Measurements from ENCODE around the gene SERPINA7.

SERPINA7 gene

GRCh38 chrX:106038625-106039024, at the start of gene SERPINA7:
TSS of gene SERPINA7 (minus strand) at chrX:106038727. CDS start at chrX:106037058, 1,669 bp downstream.
- TF ChIP-seq POLR2A (IDR thresholded peaks at IDR 0.05; ENCODE audit: extremely low read depth, insufficient read length), result no peak
- no peak within 1 kb of the TSS for H3K4me3 ChIP-seq (ENCODE audit: low read depth, low read length)
- no peak for DNase-seq (ENCODE audit: low read depth)

GRCh38 chrX:106069048-106069447, 30.5 kb upstream of the SERPINA7 start:
- TF ChIP-seq MYC (IDR thresholded peaks at IDR 0.05; ENCODE audit: low read depth, low read length) (no peak), CTCF (IDR thresholded peaks at IDR 0.05; ENCODE audit: low read depth, low read length) (no peak), POLR2A (IDR thresholded peaks at IDR 0.05; ENCODE audit: extremely low read depth, insufficient read length) (no peak), MAX (IDR thresholded peaks at IDR 0.05; ENCODE audit: low read depth, low read length) (no peak)
- no peak overlapping the region for H3K4me3 ChIP-seq (ENCODE audit: low read depth, low read length)
- DNase-seq (ENCODE audit: low read depth), result no peak

- TF ChIP-seq MAX (IDR thresholded peaks at IDR 0.05; ENCODE audit: low read depth, low read length) (no peak), MYC (IDR thresholded peaks at IDR 0.05; ENCODE audit: low read depth, low read length) (no peak), CTCF (IDR thresholded peaks at IDR 0.05; ENCODE audit: low read depth, low read length) (no peak), POLR2A (IDR thresholded peaks at IDR 0.05; ENCODE audit: extremely low read depth, insufficient read length) (no peak)
- no peak for DNase-seq (ENCODE audit: low read depth)
- H3K4me3 ChIP-seq (ENCODE audit: low read depth, low read length), result no peak overlapping the region
Measured at GRCh38 chrX:106050054-106050453, 11.5 kb upstream of the SERPINA7 start.

- no peak for DNase-seq (ENCODE audit: low read depth)
- H3K4me3 ChIP-seq (ENCODE audit: low read depth, low read length), result no peak overlapping the region
- TF ChIP-seq MYC (IDR thresholded peaks at IDR 0.05; ENCODE audit: low read depth, low read length) (no peak), MAX (IDR thresholded peaks at IDR 0.05; ENCODE audit: low read depth, low read length) (no peak), POLR2A (IDR thresholded peaks at IDR 0.05; ENCODE audit: extremely low read depth, insufficient read length) (no peak), CTCF (IDR thresholded peaks at IDR 0.05; ENCODE audit: low read depth, low read length) (no peak)
Measured at GRCh38 chrX:106042296-106042695, 3.8 kb upstream of the SERPINA7 start.

- TF ChIP-seq MYC (IDR thresholded peaks at IDR 0.05; ENCODE audit: low read depth, low read length), result no peak
- TF ChIP-seq CTCF (IDR thresholded peaks at IDR 0.05; ENCODE audit: low read depth, low read length), result no peak
- no peak for TF ChIP-seq POLR2A (IDR thresholded peaks at IDR 0.05; ENCODE audit: extremely low read depth, insufficient read length)
- no peak for TF ChIP-seq MAX (IDR thresholded peaks at IDR 0.05; ENCODE audit: low read depth, low read length)
- DNase-seq (ENCODE audit: low read depth), result no peak
- H3K4me3 ChIP-seq (ENCODE audit: low read depth, low read length), result no peak overlapping the region
Measured at GRCh38 chrX:106040861-106041260, 2.3 kb upstream of the SERPINA7 start.

- TF ChIP-seq CTCF (IDR thresholded peaks at IDR 0.05; ENCODE audit: low read depth, low read length) (peak; percentile 29), POLR2A (IDR thresholded peaks at IDR 0.05; ENCODE audit: extremely low read depth, insufficient read length) (no peak), MYC (IDR thresholded peaks at IDR 0.05; ENCODE audit: low read depth, low read length) (no peak), MAX (IDR thresholded peaks at IDR 0.05; ENCODE audit: low read depth, low read length) (no peak)
- H3K4me3 ChIP-seq (ENCODE audit: low read depth, low read length), result no peak overlapping the region
- peak; percentile 10 for DNase-seq (ENCODE audit: low read depth)
Measured at GRCh38 chrX:106039920-106040319, 1.4 kb upstream of the SERPINA7 start.
